AG04449 (cell line): ENCODE data around the gene SIRT4.
A peak's percentile ranks its signal among the peaks of the same experiment; 100 is the strongest.

Experiments used
- CTCF ChIA-PET: fragments of 350-600 bp; formaldehyde crosslinking; extraction: SDS; loops from one replicate; lab custom pipeline; 2021; ENCODE audit warnings: antibody characterized with exemption; lab: Yijun Ruan, JAX
- POLR2A ChIA-PET: fragments of 400-600, 350-600 bp; formaldehyde crosslinking; extraction: SDS; loops from one replicate; lab custom pipeline; 2020; ENCODE audit warnings: antibody characterized with exemption, inconsistent platforms; lab: Yijun Ruan, JAX
- DNase-seq: peaks from one replicate; pipeline ENCODE4 v3.0.0-alpha.2; 2010; ENCODE audit warnings: low read depth, low spot score
- H3K4me3 ChIP-seq: 2 replicates; pipeline ENCODE4 v1.5.1; 2011; ENCODE audit warnings: low read depth, mild to moderate bottlenecking, control low read depth, low read length
- CTCF ChIP-seq: IDR thresholded peaks from one replicate; pipeline ENCODE4 v1.5.1; 2011; ENCODE audit warnings: mild to moderate bottlenecking, moderate library complexity, low read length, control low read depth, inconsistent platforms; ENCODE audit not compliant: insufficient read depth; ENCODE audit errors: missing control alignments

Gene SIRT4

DNA sequence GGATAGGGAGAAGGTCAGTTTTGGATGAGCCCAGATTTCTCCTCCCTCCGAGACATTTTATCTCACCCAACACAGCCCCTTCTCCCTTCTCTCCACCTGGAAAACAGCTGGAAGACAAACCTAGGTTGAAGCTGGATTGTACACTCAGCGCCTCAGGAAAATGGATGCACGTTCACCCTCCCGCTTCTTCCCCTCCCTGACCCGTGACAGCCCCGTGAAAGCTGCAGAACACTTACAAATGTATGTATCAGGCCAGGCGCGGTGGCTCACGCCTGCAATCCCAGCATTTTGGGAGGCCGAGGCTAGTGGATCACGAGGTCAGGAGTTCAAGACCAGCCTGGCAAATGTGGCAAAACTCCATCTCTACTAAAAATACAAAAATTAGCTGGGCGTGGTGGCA is 14.6 kb upstream of the SIRT4 start:
- ChIA-PET CTCF (interaction anchor here (1.4 to 12.0 kb wide), 3 partner anchors 14 to 60 kb away, joined by 5 to 175 read pairs (median 23); partner anchors contain the start of genes PXN and SIRT4), POLR2A (interaction anchor here (1.7 kb wide), 1 partner anchor 86 kb away, joined by 9 read pairs; the partner anchor contains the start of gene RPLP0)
- no peak for DNase-seq
- no peak overlapping the region for H3K4me3 ChIP-seq
- TF ChIP-seq CTCF: no peak

DNA sequence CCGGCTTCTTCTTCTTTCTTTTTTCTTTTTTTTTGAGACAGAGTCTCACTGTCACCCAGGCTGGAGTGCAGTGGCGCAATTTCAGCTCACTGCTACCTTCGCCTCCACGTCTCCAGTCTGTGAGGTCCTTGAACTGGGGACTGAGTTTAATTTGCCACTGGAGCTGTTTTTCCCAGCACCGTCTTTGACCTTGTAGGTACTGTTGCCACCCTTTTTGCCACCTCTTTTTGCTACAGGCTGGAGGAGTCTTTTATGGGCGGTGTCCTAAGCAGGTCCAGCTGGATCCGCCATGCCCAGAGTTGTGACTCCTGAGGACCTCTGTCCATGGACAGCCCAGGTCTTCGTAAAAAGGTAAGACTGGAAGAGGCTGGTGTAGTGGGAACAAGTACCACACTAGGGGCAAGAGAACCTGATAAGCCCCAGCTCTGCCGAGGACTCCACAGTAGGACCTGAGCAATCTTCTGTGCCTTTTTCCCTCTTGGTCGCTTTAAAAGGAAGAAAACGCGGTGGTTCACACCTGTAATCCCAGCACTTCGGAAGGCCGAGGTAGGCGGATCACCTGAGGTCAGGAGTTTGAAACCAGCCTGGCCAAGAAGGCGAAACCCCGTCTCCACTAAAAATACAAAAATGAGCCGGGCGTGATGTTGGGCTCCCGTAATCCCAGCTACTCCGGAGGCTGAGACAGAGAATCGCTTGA is 11.4 kb upstream of the SIRT4 start:
- ChIA-PET CTCF (interaction anchor here (0.7 to 12.0 kb wide), 7 partner anchors 9 to 89 kb away, joined by 3 to 175 read pairs (median 9); partner anchors contain the start of genes PXN, RPLP0 and SIRT4), POLR2A (interaction anchor here (0.7 to 4.9 kb wide), 27 partner anchors 9 to 1207 kb away, joined by 3 to 249 read pairs (median 6); partner anchors contain the start of genes DYNLL1, PXN, RPLP0 and SIRT4)
- no peak for TF ChIP-seq CTCF
- H3K4me3 ChIP-seq: peak overlapping the region; percentile 2
- DNase-seq: no peak

DNA sequence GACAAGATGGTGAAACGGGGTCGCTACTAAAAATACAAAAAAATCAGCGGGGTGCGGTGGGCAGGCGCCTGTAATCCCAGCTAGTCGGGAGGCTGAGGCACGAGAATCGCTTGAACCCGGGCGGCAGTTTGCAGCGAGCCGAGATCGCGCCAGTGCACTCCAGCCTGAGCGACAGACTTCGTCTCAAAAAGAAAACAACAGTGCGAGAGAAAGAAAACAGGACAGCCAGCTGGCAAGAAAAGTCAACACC is 9.8 kb upstream of the SIRT4 start:
- no peak for DNase-seq
- TF ChIP-seq CTCF: no peak
- H3K4me3 ChIP-seq: peak overlapping the region; percentile 61
- POLR2A ChIA-PET: interaction anchor here (0.6 to 4.9 kb wide), 22 partner anchors 8 to 204 kb away, joined by 3 to 249 read pairs (median 8); partner anchors contain the start of genes DYNLL1, PXN, RPLP0 and SIRT4
- CTCF ChIA-PET: interaction anchor here (1.6 to 12.0 kb wide), 3 partner anchors 10 to 94 kb away, joined by 4 to 175 read pairs (median 27); partner anchors contain the start of gene SIRT4

- H3K4me3 ChIP-seq: peak within 1 kb of the TSS; percentile 61
- peak; percentile 79 for DNase-seq
- CTCF ChIA-PET: interaction anchor here (0.8 to 12.0 kb wide), 5 partner anchors 9 to 94 kb away, joined by 3 to 175 read pairs (median 4); partner anchors contain the start of genes PXN and SIRT4
- POLR2A ChIA-PET: interaction anchor here (0.6 to 4.9 kb wide), 18 partner anchors 7 to 131 kb away, joined by 3 to 249 read pairs (median 10); partner anchors contain the start of genes PXN, RPLP0 and SIRT4
- no peak for TF ChIP-seq CTCF
Observed at GRCh38 chr12:120292661-120293531, 9.2 kb upstream of the SIRT4 start, which contains the start of gene RNU4-1. TSS of gene RNU4-1 (minus strand) at chr12:120293237.

- H3K4me3 ChIP-seq: no peak overlapping the region
- no peak for DNase-seq
- POLR2A ChIA-PET: no interaction called here
- TF ChIP-seq CTCF: no peak
- CTCF ChIA-PET: interaction anchor here (0.8 to 9.4 kb wide), 4 partner anchors 9 to 22 kb away, joined by 3 to 98 read pairs (median 4); partner anchors contain the start of gene SIRT4
Observed at GRCh38 chr12:120314220-120314619, 12.1 kb downstream of the SIRT4 start.
